CD14-positive monocyte (primary cell): Measurements from ENCODE around the gene MKLN1. TPM values are rescaled to one million over a fixed set of nuclear protein-coding genes. Genes with fewer than 3 reads are reported as not detected.

Experiments
- DNase-seq, 3 donors: peaks; one replicate each; pipeline ENCODE4 v3.0.0-alpha.2; 2011 to 2022
- H2AFZ ChIP-seq: 2 replicates; pipeline ENCODE4 v1.6.0; 2012; ENCODE audit warnings: mild to moderate bottlenecking, low read depth, low read length, inconsistent platforms; ENCODE audit not compliant: insufficient read depth, poor library complexity, severe bottlenecking
- H3K27ac ChIP-seq, 2 donors: 1 replicate in 1 of 2; 2 replicates in 1 of 2; pipeline ENCODE4 v1.5.1; 2012 to 2013; ENCODE audit warnings: low read length in 2 of 2, control low read depth in 1 of 2, inconsistent platforms in 1 of 2, low read depth in 1 of 2, mild to moderate bottlenecking in 1 of 2
- H3K27me3 ChIP-seq, 2 donors: one replicate each; pipeline versions ENCODE4 v1.6.0 to v1.6.1; 2011 to 2013; ENCODE audit warnings: low read length in 2 of 2; ENCODE audit not compliant: control insufficient read depth in 2 of 2, insufficient read depth in 2 of 2
- H3K36me3 ChIP-seq, 2 donors: replicated peaks in 1 of 2; 1 replicate in 1 of 2; 2 replicates in 1 of 2; pipeline versions ENCODE4 v1.5.1 to v1.6.1; 2012 to 2013; ENCODE audit warnings: low read length in 2 of 2, control low read depth in 1 of 2, inconsistent platforms in 1 of 2, mild to moderate bottlenecking in 1 of 2; ENCODE audit not compliant: insufficient read depth in 2 of 2, control insufficient read depth in 1 of 2
- H3K4me1 ChIP-seq, 2 donors: 1 replicate in 1 of 2; 2 replicates in 1 of 2; pipeline versions ENCODE4 v1.5.1 to v1.6.1; 2012 to 2013; ENCODE audit warnings: low read length in 2 of 2, control low read depth in 1 of 2, inconsistent platforms in 1 of 2, mild to moderate bottlenecking in 1 of 2, moderate library complexity in 1 of 2; ENCODE audit not compliant: insufficient read depth in 2 of 2, control insufficient read depth in 1 of 2
- H3K4me2 ChIP-seq: replicated peaks from 2 replicates; pipeline ENCODE3; 2012; ENCODE audit warnings: low read length, moderate library complexity, mild to moderate bottlenecking; ENCODE audit not compliant: poor library complexity, severe bottlenecking; ENCODE audit errors: extremely low read depth
- H3K4me3 ChIP-seq, 3 experiments: fragments of 200-600 bp in 1 of 3; sonication (generic) in 1 of 3; replicated peaks in 1 of 3; 1 replicate in 2 of 3; 2 replicates in 1 of 3; pipeline ENCODE4 v1.5.1; 2011 to 2013; ENCODE audit warnings: low read length in 3 of 3, mild to moderate bottlenecking in 3 of 3, control low read depth in 2 of 3, low read depth in 2 of 3, inconsistent platforms in 1 of 3, moderate library complexity in 1 of 3
- H3K79me2 ChIP-seq: 2 replicates; pipeline ENCODE4 v1.6.0; 2012; ENCODE audit warnings: mild to moderate bottlenecking, control low read depth, inconsistent platforms, low read length, moderate library complexity; ENCODE audit not compliant: insufficient read depth
- H3K9ac ChIP-seq: 2 replicates; pipeline ENCODE4 v1.6.0; 2017; ENCODE audit warnings: low read length, mild to moderate bottlenecking; ENCODE audit not compliant: insufficient read depth, poor library complexity, severe bottlenecking
- H3K9me3 ChIP-seq, 2 donors: replicated peaks in 1 of 2; 1 replicate in 1 of 2; 2 replicates in 1 of 2; pipeline versions ENCODE4 v1.5.1 to v1.6.1; 2012 to 2013; ENCODE audit warnings: low read length in 2 of 2, control low read depth in 1 of 2; ENCODE audit not compliant: control insufficient read depth in 1 of 2, insufficient read depth in 1 of 2
- H4K20me1 ChIP-seq: 2 replicates; pipeline ENCODE4 v1.6.0; 2012; ENCODE audit warnings: mild to moderate bottlenecking, low read length, control low read depth, moderate library complexity; ENCODE audit not compliant: insufficient read depth
- H3K27ac Mint-ChIP-seq, 7 donors: one replicate each; pipeline ENCODE4 v1.8.0; 2020; ENCODE audit warnings: mild to moderate bottlenecking in 7 of 7, mixed read lengths in 7 of 7, moderate library complexity in 6 of 7, inconsistent platforms in 2 of 7
- H3K27me3 Mint-ChIP-seq, 3 donors: one replicate each; pipeline ENCODE4 v1.8.0; 2021 to 2022; ENCODE audit warnings: low read depth in 3 of 3, mild to moderate bottlenecking in 3 of 3, mixed read lengths in 3 of 3, moderate library complexity in 3 of 3, inconsistent platforms in 1 of 3
- H3K36me3 Mint-ChIP-seq, 2 donors: one replicate each; pipeline ENCODE4 v1.8.0; 2020; ENCODE audit warnings: mixed read lengths in 2 of 2, inconsistent platforms in 1 of 2, mild to moderate bottlenecking in 1 of 2
- H3K4me1 Mint-ChIP-seq: one replicate; pipeline ENCODE4 v1.8.0; 2020; ENCODE audit warnings: mild to moderate bottlenecking, mixed read lengths
- H3K4me3 Mint-ChIP-seq, 2 donors: one replicate each; pipeline ENCODE4 v1.8.0; 2020; ENCODE audit warnings: mild to moderate bottlenecking in 2 of 2, mixed read lengths in 2 of 2, moderate library complexity in 1 of 2
- H3K9me3 Mint-ChIP-seq, 7 donors: one replicate each; pipeline ENCODE4 v1.8.0; 2020 to 2022; ENCODE audit warnings: mixed read lengths in 7 of 7, mild to moderate bottlenecking in 6 of 7, moderate library complexity in 6 of 7, inconsistent platforms in 2 of 7
- WGBS: methylation state at CpG from one replicate; pipeline ENCODE4 v1.1.5; 2013; ENCODE audit warnings: missing lambda C conversion rate; ENCODE audit not compliant: insufficient coverage; 5-methylcytosine and 5-hydroxymethylcytosine counted together
- intact Hi-C, 2 donors: fragments of 100-400 bp; cut with micrococcal nuclease; formaldehyde crosslinking; loops; one replicate each; pipeline versions ENCODE4 v1.15.0 to v1.15.1; 2023
- polyA plus RNA-seq, 3 donors: library from polyadenylated mRNA; depleted of rRNA in 1 of 3; unstranded in 2 of 3; stranded (reverse) in 1 of 3; fragments of 300-500 nt in 2 of 3; fragments of >200 nt in 1 of 3; fragmentation: Illumina TruSeq in 2 of 3; gene quantifications; 1 replicate in 2 of 3; 2 replicates in 1 of 3; pipeline ENCODE4 v1.2.3, GENCODE V29; 2012 to 2021
- TF ChIP-seq, protein P1 (sequence below): fragments of 200-600 bp; IDR thresholded peaks from one replicate; pipeline ENCODE4 v1.8.0; 2022; ENCODE audit warnings: antibody characterized with exemption, mild to moderate bottlenecking

Gene MKLN1
- polyA plus RNA-seq, 3 donors = 12.2 to 18.5 (median 17.2) TPM

DNA sequence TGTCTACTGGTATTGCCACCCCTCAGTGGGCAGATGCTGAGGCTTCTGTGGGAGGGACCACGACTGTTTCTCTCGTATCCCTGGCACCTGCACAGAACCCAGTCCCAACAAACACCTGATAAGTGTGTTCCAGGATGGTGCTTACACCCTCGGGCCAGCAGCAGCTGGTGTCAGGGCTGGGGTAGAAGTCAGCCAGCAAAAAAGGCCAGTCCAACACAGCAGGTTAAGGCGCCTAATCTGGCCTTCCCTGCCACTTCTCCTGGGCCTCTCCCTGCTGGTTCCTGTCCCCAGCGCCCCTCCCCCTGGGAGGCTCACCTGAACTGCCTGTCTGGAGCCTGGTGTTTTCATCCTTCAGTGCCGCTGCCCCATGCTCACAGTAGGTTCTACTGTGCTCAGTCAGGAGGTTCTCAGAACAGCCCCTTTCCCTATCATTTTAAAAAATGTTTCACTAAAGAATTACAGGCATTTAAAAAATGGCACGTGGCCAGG is 208.7 kb downstream of the MKLN1 start:
- Histone ChIP-seq H3K79me2 (no peaks in the 10 kb centered on the region), H3K9me3 (no peaks in the 10 kb centered on the region), H4K20me1 (no peaks in the 10 kb centered on the region), H3K27me3 (no peaks in the 10 kb centered on the region), H3K27ac (no peak overlapping the region), H3K4me3 (no peak overlapping the region), H3K4me2 (no peak overlapping the region), H3K36me3 (no peaks in the 10 kb centered on the region), H3K9ac (no peak overlapping the region), H2AFZ (no peak overlapping the region), H3K4me1 (no peaks in the 10 kb centered on the region)
- Mint-ChIP-seq H3K9me3 (no peaks in the 10 kb centered on the region), H3K4me3 (no peak overlapping the region), H3K4me1 (no peaks in the 10 kb centered on the region), H3K27me3 (peaks cover 0 to 6% (median 2%) of the 10 kb centered on the region in 3 donors), H3K36me3 (no peaks in the 10 kb centered on the region), H3K27ac (no peak overlapping the region)
- TF ChIP-seq, protein P1, sequence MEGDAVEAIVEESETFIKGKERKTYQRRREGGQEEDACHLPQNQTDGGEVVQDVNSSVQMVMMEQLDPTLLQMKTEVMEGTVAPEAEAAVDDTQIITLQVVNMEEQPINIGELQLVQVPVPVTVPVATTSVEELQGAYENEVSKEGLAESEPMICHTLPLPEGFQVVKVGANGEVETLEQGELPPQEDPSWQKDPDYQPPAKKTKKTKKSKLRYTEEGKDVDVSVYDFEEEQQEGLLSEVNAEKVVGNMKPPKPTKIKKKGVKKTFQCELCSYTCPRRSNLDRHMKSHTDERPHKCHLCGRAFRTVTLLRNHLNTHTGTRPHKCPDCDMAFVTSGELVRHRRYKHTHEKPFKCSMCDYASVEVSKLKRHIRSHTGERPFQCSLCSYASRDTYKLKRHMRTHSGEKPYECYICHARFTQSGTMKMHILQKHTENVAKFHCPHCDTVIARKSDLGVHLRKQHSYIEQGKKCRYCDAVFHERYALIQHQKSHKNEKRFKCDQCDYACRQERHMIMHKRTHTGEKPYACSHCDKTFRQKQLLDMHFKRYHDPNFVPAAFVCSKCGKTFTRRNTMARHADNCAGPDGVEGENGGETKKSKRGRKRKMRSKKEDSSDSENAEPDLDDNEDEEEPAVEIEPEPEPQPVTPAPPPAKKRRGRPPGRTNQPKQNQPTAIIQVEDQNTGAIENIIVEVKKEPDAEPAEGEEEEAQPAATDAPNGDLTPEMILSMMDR = no peak
- DNase-seq = no peak
- intact Hi-C loops = no loop called here
- 71% methylated on average over 4 of the region's 7 CpGs for WGBS

DNA sequence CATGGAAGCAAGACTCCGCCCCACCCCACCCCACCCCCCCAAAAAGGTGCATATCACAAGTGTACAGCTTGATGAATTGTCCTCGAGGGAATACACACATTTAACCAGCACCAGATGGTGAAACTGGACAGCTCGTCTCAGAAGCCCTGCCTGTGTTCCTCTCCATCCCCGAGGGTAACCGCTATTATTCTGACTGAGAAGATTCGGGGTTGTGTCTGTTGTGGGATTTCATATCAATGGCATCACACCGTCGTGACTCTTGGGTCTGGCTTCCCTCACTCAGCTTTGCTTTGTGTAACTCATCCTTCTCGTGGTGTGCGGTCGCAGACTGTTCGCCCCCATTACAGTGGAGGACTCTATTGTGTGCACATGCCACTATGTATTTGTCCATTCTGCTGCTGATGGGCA is 209.9 kb downstream of the MKLN1 start:
- Histone ChIP-seq H3K27ac (no peak overlapping the region), H3K4me1 (no peaks in the 10 kb centered on the region), H3K4me3 (no peak overlapping the region), H3K27me3 (no peaks in the 10 kb centered on the region), H3K9me3 (no peaks in the 10 kb centered on the region), H3K9ac (no peak overlapping the region), H3K79me2 (no peaks in the 10 kb centered on the region), H3K4me2 (no peak overlapping the region), H4K20me1 (no peaks in the 10 kb centered on the region), H2AFZ (no peak overlapping the region), H3K36me3 (no peaks in the 10 kb centered on the region)
- no peaks in the 10 kb centered on the region for H3K36me3 Mint-ChIP-seq
- intact Hi-C loops = no loop called here
- TF ChIP-seq, protein P1 = no peak
- H3K4me1 Mint-ChIP-seq = peaks cover 2% of the 10 kb centered on the region
- no peak overlapping the region for H3K27ac Mint-ChIP-seq
- no peak for DNase-seq
- 98% methylated on average over 7 of the region's 12 CpGs for WGBS
- no peak overlapping the region for H3K4me3 Mint-ChIP-seq
- H3K27me3 Mint-ChIP-seq = peaks cover 0 to 5% (median 2%) of the 10 kb centered on the region in 3 donors
- H3K9me3 Mint-ChIP-seq = no peaks in the 10 kb centered on the region
